ENCODE results near the gene ATP8B4.
A peak's percentile ranks its signal among the peaks of the same experiment; 100 is the strongest.
"Not testable (repeated sequence)": the region's sequence is repeated elsewhere in the genome, so short reads cannot be mapped to it uniquely, and the experiment has no call there.

The ATP8B4 gene

GRCh38 chr15:50009634-50010033, 109.4 kb downstream of the ATP8B4 start:
- no peak for DNase-seq (ENCODE audit: low read depth)

DNA sequence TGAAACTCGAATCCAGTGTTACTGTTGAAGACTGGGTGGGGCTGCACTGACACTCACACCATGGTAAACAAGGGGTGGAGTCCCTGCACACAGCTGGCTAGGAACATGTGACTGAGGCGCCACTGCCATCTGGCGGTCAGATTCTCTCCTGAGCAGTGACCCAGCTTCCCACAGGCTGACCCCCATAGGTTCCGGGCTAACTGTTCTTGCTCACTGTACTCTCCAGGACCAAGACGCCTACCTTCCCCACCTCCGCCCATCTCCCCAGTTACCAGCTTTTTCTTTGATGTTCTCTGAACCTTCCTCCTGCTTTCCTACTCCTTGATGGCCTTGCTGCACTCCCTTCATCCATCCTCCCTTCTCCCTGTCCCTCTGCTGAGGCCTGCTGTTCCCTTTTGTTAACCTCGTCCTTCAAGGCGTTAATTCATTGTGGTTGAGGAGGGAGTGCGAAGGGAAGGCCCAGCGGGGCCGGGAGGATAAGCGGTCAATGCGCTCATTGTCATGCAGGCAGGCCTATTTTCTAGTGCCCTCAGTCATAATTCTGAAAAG, 115.2 kb downstream of the ATP8B4 start:
- DNase-seq (ENCODE audit: low read depth) = peak; percentile 66

- DNase-seq (ENCODE audit: low read depth) = no peak
These were observed 127.4 kb downstream of the ATP8B4 start for GRCh38 chr15:49991587-49991986.

GRCh38 chr15:49990835-49991545, 128.0 kb downstream of the ATP8B4 start:
- DNase-seq (ENCODE audit: low read depth) = no peak

DNA sequence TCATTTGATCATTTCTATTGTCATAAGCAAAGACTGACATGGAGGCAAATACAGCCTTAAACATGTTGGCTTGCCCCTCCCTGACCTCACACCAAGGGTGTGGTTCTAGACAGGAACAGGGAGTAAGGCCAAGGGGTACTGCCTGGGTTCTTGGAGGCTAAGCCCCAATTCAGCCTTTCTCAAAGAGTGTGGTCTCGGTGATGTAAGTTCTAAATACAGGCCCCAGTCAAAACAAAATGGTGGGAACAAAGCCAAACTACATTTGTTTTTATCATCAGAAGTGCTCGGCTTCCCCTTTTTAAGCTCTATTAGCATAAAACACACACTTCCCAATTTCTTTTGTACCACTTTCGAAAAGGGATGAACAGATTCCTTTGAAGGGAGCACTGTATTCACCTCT, 129.5 kb downstream of the ATP8B4 start:
- no peak for DNase-seq (ENCODE audit: low read depth)

DNA sequence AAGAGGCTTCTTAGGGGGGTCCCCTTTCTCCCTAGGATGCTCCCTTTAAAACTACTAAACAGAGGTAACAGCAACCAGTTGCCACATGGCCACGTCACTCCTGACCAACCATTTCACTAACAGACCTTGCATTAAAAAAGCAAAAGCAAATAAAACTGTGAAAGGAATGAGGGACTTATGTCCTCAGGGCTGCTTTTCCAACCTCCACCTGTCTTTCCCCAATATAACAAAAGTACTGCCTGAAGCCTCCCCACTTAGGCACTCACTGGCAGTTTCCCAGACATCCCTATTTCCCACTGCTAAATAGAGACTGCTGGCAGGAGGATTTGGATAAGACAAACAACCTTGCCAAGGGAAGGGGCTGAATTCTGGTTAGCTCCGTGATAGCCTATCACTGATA, 130.3 kb downstream of the ATP8B4 start:
- DNase-seq (ENCODE audit: low read depth) = no peak

DNA sequence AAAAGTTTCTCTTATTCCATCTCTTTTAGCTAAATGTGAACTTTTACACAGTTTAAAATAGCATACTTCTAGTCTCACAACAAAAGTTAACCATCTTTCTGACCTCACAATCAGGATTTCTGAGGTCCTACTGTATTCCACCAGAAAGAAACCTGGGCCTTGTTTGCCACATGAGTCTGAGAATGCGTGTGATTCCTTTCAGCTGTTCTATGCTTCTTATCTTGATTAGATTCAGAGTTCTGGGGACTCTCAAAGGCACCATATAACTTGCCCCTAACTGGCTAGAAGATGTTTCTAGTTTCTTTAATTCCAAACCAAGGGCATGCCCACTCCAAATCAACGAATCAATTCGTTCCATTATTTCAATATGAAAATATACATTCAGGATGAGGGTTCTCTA, 131.1 kb downstream of the ATP8B4 start:
- DNase-seq (ENCODE audit: low read depth) = no peak

- DNase-seq (ENCODE audit: low read depth) = no peak
These were observed 131.7 kb downstream of the ATP8B4 start for GRCh38 chr15:49987198-49987785.

DNA sequence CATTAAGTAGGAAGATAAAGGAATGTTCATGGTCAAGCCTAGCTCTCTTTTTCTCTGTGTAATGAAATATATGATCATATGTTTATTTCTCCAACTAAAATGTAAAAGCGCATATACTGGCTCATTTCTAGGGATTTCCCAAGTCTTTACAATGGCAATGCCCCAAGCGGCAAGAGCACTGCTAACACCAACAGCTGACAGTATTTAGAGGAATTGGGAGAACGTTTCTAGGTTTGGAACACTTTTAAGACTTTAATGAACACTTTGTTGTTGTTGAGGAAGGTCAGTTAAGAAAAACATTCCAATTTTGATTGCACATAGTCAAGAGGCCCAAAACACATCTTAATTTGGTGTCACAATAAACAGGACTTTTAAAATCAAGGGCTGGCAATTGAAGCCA, 132.7 kb downstream of the ATP8B4 start:
- no peak for DNase-seq (ENCODE audit: low read depth)

- no peak for DNase-seq (ENCODE audit: low read depth)
These were observed 133.6 kb downstream of the ATP8B4 start for GRCh38 chr15:49985463-49985862.

- no peak for DNase-seq (ENCODE audit: low read depth)
These were observed 134.6 kb downstream of the ATP8B4 start for GRCh38 chr15:49984436-49984835.

- no peak for DNase-seq (ENCODE audit: low read depth)
These were observed 136.4 kb downstream of the ATP8B4 start for GRCh38 chr15:49982584-49982983.

GRCh38 chr15:49979705-49980382, 139.2 kb downstream of the ATP8B4 start:
- DNase-seq (ENCODE audit: low read depth) = no peak

- no peak for DNase-seq (ENCODE audit: low read depth)
These were observed 140.9 kb downstream of the ATP8B4 start for GRCh38 chr15:49978121-49978520.

GRCh38 chr15:49977306-49977705, 141.7 kb downstream of the ATP8B4 start:
- no peak for DNase-seq (ENCODE audit: low read depth)

- no peak for DNase-seq (ENCODE audit: low read depth)
These were observed 154.5 kb downstream of the ATP8B4 start for GRCh38 chr15:49964551-49964950.

GRCh38 chr15:49964061-49964460, 155.0 kb downstream of the ATP8B4 start:
- DNase-seq (ENCODE audit: low read depth) = no peak

DNA sequence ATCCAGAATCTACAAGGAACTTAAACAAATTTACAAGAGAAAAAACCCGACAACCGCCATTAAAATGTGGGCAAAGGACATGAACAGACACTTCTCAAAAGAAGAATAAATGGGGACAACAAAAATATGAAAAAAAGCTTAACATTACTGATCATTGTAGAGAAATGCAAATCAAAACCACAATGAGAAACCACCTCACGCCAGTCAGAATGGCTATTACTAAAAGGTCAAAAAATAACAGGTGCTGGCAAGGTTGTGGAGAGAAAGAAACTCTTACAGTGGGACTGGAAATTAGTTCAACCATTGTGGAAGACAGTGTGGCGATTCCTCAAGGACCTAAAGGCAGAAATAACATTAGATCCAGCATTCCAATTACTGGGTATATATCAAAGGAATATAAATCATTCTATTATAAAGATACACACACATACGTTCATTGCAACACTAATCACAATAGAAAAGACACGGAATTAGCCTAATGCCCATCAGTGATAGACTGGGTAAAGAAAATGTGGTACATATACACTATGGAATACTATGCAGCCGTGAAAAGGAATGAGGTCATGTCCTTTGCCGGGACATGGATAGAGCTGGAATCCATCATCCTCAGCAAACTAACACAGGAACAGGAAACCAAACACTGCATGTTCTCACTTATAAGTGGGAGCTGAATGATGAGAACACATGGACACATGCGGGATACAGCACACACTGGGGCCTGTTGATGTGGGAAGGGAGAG, 155.8 kb downstream of the ATP8B4 start:
- DNase-seq (ENCODE audit: low read depth) = not testable (repeated sequence)

GRCh38 chr15:49962044-49962602, 156.9 kb downstream of the ATP8B4 start:
- no peak for DNase-seq (ENCODE audit: low read depth)

- no peak for DNase-seq (ENCODE audit: low read depth)
These were observed 165.6 kb downstream of the ATP8B4 start for GRCh38 chr15:49953421-49953820.

DNA sequence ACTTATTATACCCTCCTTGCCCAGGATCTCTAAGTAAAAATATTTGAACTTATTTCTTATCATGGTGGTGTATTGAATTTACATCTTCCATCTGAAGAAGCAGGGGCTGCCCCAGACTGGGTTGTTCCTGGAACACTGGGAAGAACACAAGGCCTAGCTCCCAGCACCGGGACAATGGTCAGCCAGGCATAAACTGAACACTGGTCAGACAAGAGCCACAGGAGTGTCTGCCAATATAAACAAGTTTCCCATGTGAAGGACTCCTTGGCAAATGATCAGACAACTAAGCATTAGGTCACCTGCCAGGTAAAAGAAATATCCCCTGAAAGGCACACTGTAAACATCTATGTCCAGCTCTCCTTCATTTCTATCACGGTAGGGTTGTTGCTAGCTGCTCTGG, 172.4 kb downstream of the ATP8B4 start:
- no peak for DNase-seq (ENCODE audit: low read depth)

DNA sequence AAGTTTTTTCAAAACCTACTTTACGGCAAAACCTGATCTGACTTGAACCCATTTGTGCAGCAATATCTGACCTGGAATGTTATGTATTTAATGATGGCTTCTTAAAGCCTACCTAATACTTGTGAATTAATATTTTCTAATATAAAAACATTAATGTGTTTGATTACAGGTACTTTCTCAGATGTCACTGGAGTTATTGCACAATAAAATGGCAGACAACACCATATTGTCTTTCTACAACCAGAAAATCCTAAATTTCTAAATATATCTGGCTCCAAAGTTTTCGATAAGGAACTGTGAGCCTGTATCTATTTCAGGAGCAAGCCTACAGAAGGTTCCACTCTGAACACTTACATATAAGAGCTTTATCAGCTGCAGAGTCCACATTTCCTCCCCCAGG, 184.5 kb downstream of the ATP8B4 start:
- no peak for DNase-seq (ENCODE audit: low read depth)

Data from CMK (cell line).